ENCODE measurements around the gene TSPAN14.
"Not testable (repeated sequence)": the region's sequence is repeated elsewhere in the genome, so short reads cannot be mapped to it uniquely, and the experiment has no call there.

Gene TSPAN14

DNA sequence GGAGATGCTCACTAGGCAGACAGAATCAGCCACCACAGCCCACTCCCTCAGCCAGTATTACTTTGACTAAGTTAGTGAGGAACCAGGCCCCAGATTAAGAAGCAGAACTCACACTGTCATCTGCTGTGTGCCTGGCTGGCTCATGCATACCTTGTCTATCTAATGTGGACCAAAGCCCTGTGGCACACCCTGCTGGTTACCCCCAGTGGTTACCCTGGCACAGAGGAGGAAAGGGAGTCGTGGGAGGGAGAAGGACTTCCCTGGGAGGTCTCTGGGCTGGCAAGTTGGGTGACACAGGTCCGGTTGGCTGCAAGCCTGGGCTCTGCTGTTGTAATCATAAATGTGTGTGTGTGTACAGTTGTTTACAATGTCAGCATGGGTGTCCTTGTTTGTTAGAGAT is 76.1 kb downstream of the TSPAN14 start:
- DNase-seq, result no peak

DNA sequence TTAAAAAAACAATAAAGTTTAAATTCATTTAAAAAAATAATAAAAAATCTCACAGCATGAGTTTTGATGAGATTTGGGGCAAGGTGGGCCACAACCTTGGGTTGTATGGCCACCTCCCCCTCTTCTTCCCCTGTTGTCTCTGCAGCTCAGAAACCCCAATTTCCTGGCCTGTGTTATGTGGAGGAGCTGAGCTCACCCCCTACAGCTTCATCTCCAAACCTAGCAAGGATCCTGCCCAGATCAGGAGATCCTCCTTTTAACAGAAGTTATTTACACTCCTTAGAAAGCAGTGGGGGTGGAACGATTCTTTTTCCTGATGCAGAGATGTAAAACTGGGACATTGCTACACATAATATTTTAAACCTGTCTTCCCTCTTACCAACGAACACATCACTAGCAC is 76.7 kb downstream of the TSPAN14 start:
- DNase-seq, result no peak

- DNase-seq, result no peak
Measured at GRCh38 chr10:80532571-80532970, 78.5 kb downstream of the TSPAN14 start.

GRCh38 chr10:80534059-80534458 is 79.9 kb downstream of the TSPAN14 start:
- DNase-seq, result not testable (repeated sequence)

DNA sequence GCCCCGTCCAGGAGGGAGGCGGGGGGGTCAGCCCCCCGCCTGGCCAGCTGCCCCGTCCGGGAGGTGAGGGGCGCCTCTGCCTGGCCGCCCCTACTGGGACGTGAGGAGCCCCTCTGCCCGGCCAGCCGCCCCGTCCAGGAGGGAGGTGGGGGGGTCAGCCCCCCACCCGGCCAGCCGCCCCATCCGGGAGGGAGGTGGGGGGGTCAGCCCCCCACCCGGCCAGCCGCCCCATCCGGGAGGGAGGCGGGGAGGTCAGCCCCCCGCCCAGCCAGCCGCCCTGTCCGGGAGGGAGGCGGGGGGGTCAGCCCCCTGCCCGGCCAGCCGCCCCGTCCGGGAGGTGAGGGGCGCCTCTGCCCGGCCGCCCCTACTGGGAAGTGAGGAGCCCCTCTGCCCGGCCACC is 80.5 kb downstream of the TSPAN14 start:
- not testable (repeated sequence) for DNase-seq

- peak; percentile 81 for DNase-seq
Measured at GRCh38 chr10:80535671-80536360, 81.7 kb downstream of the TSPAN14 start.

- no peak for DNase-seq
Measured at GRCh38 chr10:80536361-80536835, 82.3 kb downstream of the TSPAN14 start.

GRCh38 chr10:80537086-80537735 is 83.1 kb downstream of the TSPAN14 start:
- no peak for DNase-seq

DNA sequence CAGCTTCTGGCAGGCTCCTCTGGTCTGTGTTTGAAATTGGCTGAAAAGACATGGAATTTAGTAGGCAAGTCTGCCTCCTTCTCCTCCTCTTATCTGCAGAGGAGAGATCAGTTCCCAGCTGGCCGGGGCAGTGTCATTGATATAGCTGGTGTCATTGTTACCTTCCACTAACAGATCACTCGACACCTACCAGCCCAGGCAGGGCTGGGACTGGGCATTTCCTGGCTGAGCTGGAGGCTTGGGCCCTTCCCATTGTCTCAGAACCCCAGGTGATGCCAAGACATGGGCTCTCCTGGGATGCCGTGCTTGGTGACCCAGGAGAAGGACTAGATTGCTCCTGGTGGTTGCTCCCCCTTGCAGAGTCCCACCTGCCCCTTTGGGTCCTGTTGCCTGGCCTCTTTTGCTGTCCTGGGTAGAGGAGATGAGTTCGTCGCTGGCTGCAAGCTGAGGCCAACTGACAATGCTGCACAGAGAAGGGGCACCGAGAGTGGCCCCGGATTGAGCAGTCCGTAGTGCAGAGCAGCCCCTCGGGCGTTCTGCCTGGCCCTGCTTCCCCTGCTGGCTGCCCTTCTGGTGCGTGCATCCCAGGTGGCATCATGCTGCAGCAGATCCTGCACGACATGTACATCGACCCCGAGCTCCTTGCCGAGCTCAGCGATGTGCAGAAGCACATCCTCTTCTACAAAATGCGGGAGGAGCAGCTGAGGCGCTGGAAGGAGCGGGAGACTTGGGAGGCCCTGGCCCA is 83.8 kb downstream of the TSPAN14 start, which contains the start of gene SH2D4B:
TSS of gene SH2D4B (plus strand) at position 167 of the 745 bp plus-strand sequence. CDS start at position 597, 430 bp downstream.
- no peak for DNase-seq

GRCh38 chr10:80538481-80539185 is 84.5 kb downstream of the TSPAN14 start:
- no peak for DNase-seq

DNA sequence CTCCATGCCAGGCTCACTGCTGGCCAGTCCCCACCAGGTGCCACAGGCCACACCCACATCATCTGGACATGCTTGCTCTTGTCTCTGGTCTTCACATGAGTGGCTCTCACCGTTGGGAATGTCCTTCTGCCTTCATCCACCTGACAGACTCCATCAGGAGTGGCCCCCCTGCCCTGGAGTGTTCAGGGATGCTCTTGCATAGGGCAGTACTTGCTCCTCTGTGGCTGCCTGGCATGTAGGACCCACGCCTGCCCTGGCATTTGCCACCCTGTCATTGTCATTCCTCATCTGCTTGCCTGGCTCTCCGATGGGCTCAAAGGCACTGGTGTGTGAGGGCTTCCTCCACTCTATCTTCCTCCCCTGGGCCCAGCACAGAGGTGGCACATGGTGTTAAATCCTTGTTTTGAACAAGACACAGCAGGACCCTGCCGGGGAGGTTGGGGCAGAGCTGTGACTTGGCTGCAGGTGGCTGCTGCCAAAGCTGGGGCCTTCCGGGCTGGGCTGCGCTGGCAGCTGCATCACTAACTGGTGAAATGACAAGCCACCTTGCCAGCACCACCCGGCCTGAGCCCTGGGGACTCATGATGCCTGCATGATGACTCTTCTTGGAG is 85.4 kb downstream of the TSPAN14 start:
- no peak for DNase-seq

GRCh38 chr10:80540136-80540535 is 86.0 kb downstream of the TSPAN14 start:
- DNase-seq, result no peak

DNA sequence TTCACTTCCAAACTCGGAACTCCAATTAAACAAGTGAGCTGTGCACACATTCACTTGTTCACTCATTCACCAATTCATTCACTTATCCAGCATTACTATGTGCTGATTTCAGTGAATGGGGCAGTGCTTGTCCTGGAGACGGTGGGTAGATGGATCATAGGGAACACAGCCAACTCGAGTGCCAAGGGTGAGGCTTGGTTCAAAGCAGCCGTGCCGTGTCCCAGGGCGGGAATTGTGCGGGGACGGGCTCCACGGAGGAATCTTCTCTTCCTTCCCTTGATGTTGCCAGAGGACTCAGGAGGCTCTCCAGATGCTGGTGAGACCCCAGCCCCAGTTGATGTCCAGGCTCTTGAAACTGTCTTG is 86.5 kb downstream of the TSPAN14 start:
- DNase-seq, result no peak

GRCh38 chr10:80540981-80541750 is 87.1 kb downstream of the TSPAN14 start:
- no peak for DNase-seq

- DNase-seq, result no peak
Measured at GRCh38 chr10:80542053-80542452, 87.9 kb downstream of the TSPAN14 start.

- DNase-seq, result no peak
Measured at GRCh38 chr10:80542652-80543318, 88.7 kb downstream of the TSPAN14 start.

- not testable (repeated sequence) for DNase-seq
Measured at GRCh38 chr10:80543319-80543672, 89.2 kb downstream of the TSPAN14 start.

- DNase-seq, result no peak
Measured at GRCh38 chr10:80544316-80544953, 90.3 kb downstream of the TSPAN14 start.

- DNase-seq, result no peak
Measured at GRCh38 chr10:80545258-80545881, 91.3 kb downstream of the TSPAN14 start.

DNA sequence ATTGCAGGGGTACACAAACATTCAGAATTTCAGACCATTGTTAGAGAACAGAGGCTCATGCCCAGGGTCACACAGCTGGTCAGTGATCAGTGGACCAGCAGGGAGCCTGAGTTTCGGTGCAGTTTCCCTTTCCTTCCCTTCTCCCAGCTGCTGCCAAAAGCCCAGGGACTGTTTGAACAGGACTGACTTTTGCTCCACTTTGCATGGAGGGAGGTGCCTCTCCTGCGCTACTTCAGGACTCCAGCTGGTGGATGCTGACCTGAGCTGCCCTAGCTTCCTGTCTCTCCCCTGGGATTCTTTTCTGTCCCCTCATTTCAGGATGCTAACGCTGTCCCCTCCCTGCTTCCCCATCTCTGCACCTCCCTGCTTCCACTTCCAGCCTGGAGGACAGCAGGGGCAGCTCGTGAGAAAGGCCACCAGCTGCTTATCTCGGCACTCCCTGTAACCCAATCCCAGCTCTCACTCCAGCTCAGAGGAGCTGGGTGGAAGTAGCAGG is 98.1 kb downstream of the TSPAN14 start:
- no peak for DNase-seq
